Embryonic facial prominence (tissue), 1 donor: ENCODE results near the gene TRAM2.

Experiments
- DNase-seq: peaks from one replicate; pipeline ENCODE4 v3.0.0-alpha.2; 2016; ENCODE audit errors: extremely low spot score

The TRAM2 gene

GRCh38 chr6:52594221-52594620 lies 17.4 kb upstream of the TRAM2 start:
- DNase-seq: no peak

- DNase-seq: no peak
Measured at GRCh38 chr6:52591832-52592231, 15.0 kb upstream of the TRAM2 start.

GRCh38 chr6:52590152-52590891 lies 13.5 kb upstream of the TRAM2 start:
- DNase-seq: no peak

GRCh38 chr6:52588710-52589091 lies 11.8 kb upstream of the TRAM2 start:
- no peak for DNase-seq

- no peak for DNase-seq
Measured at GRCh38 chr6:52588087-52588709, 11.3 kb upstream of the TRAM2 start.

- DNase-seq: no peak
Measured at GRCh38 chr6:52587001-52587400, 10.1 kb upstream of the TRAM2 start.

- DNase-seq: no peak
Measured at GRCh38 chr6:52584203-52584602, 7.3 kb upstream of the TRAM2 start.

GRCh38 chr6:52582996-52583395 lies 6.1 kb upstream of the TRAM2 start:
- no peak for DNase-seq

- DNase-seq: no peak
Measured at GRCh38 chr6:52582446-52582845, 5.6 kb upstream of the TRAM2 start.

GRCh38 chr6:52580905-52581304 lies 4.0 kb upstream of the TRAM2 start:
- DNase-seq: no peak

- no peak for DNase-seq
Measured at GRCh38 chr6:52579006-52579660, 2.3 kb upstream of the TRAM2 start.

- DNase-seq: no peak
Measured at GRCh38 chr6:52577778-52578463, 1.1 kb upstream of the TRAM2 start.

- no peak for DNase-seq
Measured at GRCh38 chr6:52576392-52577021, 353 bp downstream of the TRAM2 start.

GRCh38 chr6:52576054-52576391 lies 837 bp downstream of the TRAM2 start:
- no peak for DNase-seq

GRCh38 chr6:52575502-52575892 lies 1.4 kb downstream of the TRAM2 start:
- DNase-seq: no peak

GRCh38 chr6:52574709-52575501 lies 2.0 kb downstream of the TRAM2 start:
- DNase-seq: no peak

- no peak for DNase-seq
Measured at GRCh38 chr6:52573295-52573694, 3.6 kb downstream of the TRAM2 start.

- no peak for DNase-seq
Measured at GRCh38 chr6:52572536-52572935, 4.3 kb downstream of the TRAM2 start.

- no peak for DNase-seq
Measured at GRCh38 chr6:52571099-52571755, 5.6 kb downstream of the TRAM2 start.

GRCh38 chr6:52570291-52570700 lies 6.6 kb downstream of the TRAM2 start:
- DNase-seq: no peak

GRCh38 chr6:52568320-52568719 lies 8.5 kb downstream of the TRAM2 start:
- no peak for DNase-seq
